HepG2 (cell line): ENCODE data around the gene HAGHL. TPM values are rescaled to one million over a fixed set of nuclear protein-coding genes. Genes with fewer than 3 reads are reported as not detected.

Experiments
- ATAC-seq: fragments of 200-7000 bp; cut with Tn5 transposase; 3 replicates; pipeline ENCODE4 v1.9.1; 2020; ENCODE audit warnings: mild to moderate bottlenecking, moderate library complexity
- BruUV-seq: library from RNA; stranded (reverse); fragments of 400-500 nt; replicated peaks from 2 replicates; lab custom pipeline; 2021; lab: Mats Ljungman, UMichigan
- CTCF ChIA-PET: fragments of 300-600 bp; formaldehyde crosslinking; extraction: SDS; loops from one replicate; lab custom pipeline; 2021; ENCODE audit warnings: low total read pairs, inconsistent platforms, low intra/inter-chr PET ratio; lab: Yijun Ruan, JAX
- POLR2A ChIA-PET: fragments of 350-600 bp; sonication (Branson Sonifier 250); formaldehyde crosslinking; loops from one replicate; lab custom pipeline; 2020; ENCODE audit warnings: antibody characterized with exemption, inconsistent platforms; lab: Yijun Ruan, JAX
- DNase-seq: peaks from one replicate; pipeline ENCODE4 v3.0.0-alpha.2; 2015; ENCODE audit warnings: low spot score
- FAIRE-seq: peaks from 3 replicates; lab custom pipeline; 2011; peaks lifted over from hg19 to GRCh38; lab: Jason Lieb, UNC
- H2AFZ ChIP-seq: one replicate; pipeline ENCODE4 v1.6.1; 2011; ENCODE audit warnings: low read length, inconsistent platforms
- H3K27ac ChIP-seq: fragments of 300-600 bp; 3 replicates; pipeline ENCODE4 v1.8.0; 2011; ENCODE audit warnings: mixed run types, mild to moderate bottlenecking, mixed read lengths, low read length, inconsistent platforms; ENCODE audit not compliant: insufficient read depth; ENCODE audit errors: extremely low read length
- H3K27me3 ChIP-seq, 2 experiments: fragments of 200-600 bp in 1 of 2; 2 replicates in 1 of 2; 3 replicates in 1 of 2; pipeline versions ENCODE4 v1.6.0 to v1.8.0; 2011; ENCODE audit warnings: low read length in 2 of 2, mild to moderate bottlenecking in 2 of 2, moderate library complexity in 2 of 2, inconsistent platforms in 1 of 2; ENCODE audit not compliant: insufficient read depth in 2 of 2, control insufficient read depth in 1 of 2
- H3K36me3 ChIP-seq, 2 experiments: fragments of 200-600 bp in 1 of 2; replicated peaks in 1 of 2; 2 replicates in 1 of 2; 3 replicates in 1 of 2; pipeline versions ENCODE4 v1.5.1 to v1.8.0; 2011; ENCODE audit warnings: low read length in 2 of 2, inconsistent platforms in 1 of 2; ENCODE audit not compliant: insufficient read depth in 2 of 2, control insufficient read depth in 1 of 2
- H3K4me1 ChIP-seq: 2 replicates; pipeline ENCODE4 v1.5.1; 2012; ENCODE audit warnings: low read length, inconsistent platforms; ENCODE audit not compliant: insufficient read depth
- H3K4me2 ChIP-seq: 2 replicates; pipeline ENCODE4 v1.6.0; 2011; ENCODE audit warnings: low read depth, low read length, inconsistent platforms
- H3K4me3 ChIP-seq, 3 experiments: fragments of 200-600 bp in 1 of 3; sonication (generic), shearing (Covaris generic) in 1 of 3; replicated peaks in 1 of 3; 2 replicates each; pipeline ENCODE4 v1.5.1; 2011 to 2016; ENCODE audit warnings: low read length in 3 of 3, inconsistent platforms in 2 of 3, low read depth in 2 of 3, mild to moderate bottlenecking in 2 of 3, control low read depth in 1 of 3, mixed read lengths in 1 of 3; ENCODE audit not compliant: insufficient read depth in 1 of 3
- H3K79me2 ChIP-seq: one replicate; pipeline ENCODE4 v1.6.1; 2011; ENCODE audit warnings: low read length, inconsistent platforms; ENCODE audit not compliant: insufficient read depth
- H3K9ac ChIP-seq: 2 replicates; pipeline ENCODE4 v1.6.0; 2011; ENCODE audit warnings: mild to moderate bottlenecking, low read depth, low read length, inconsistent platforms; ENCODE audit not compliant: insufficient read depth
- H3K9me3 ChIP-seq: 2 replicates; pipeline ENCODE4 v1.5.1; 2012; ENCODE audit warnings: mild to moderate bottlenecking, low read length
- H4K20me1 ChIP-seq: 2 replicates; pipeline ENCODE4 v1.6.0; 2011; ENCODE audit warnings: inconsistent platforms, mild to moderate bottlenecking, low read length, moderate library complexity; ENCODE audit not compliant: insufficient read depth
- ARHGAP35 ChIP-seq: sonication (generic); formaldehyde crosslinking; IDR thresholded peaks from 2 replicates; pipeline ENCODE4 v1.9.0; 2022; ENCODE audit warnings: mild to moderate bottlenecking, inconsistent platforms, moderate library complexity, missing genetic modification reagents, borderline replicate concordance
- CBX1 ChIP-seq: IDR thresholded peaks from one replicate; pipeline ENCODE4 v1.6.1; 2016; ENCODE audit warnings: antibody characterized with exemption, low read depth
- GABPA ChIP-seq, 2 experiments: IDR thresholded peaks; 2 replicates each; pipeline ENCODE4 v1.6.1; 2011 to 2016; ENCODE audit warnings: low read depth in 2 of 2, low read length in 1 of 2, missing biosample characterization in 1 of 2, missing genetic modification characterization in 1 of 2
- MED1 ChIP-seq: sonication (generic); formaldehyde crosslinking; IDR thresholded peaks from 2 replicates; pipeline ENCODE4 v1.4.0; 2020; ENCODE audit warnings: missing genetic modification reagents
- MXD4 ChIP-seq: IDR thresholded peaks from 2 replicates; pipeline ENCODE4 v1.6.1; 2016; ENCODE audit warnings: mild to moderate bottlenecking, missing biosample characterization, missing genetic modification reagents
- NONO ChIP-seq, 2 experiments: fragments of 450-650 bp in 1 of 2; sonication (generic) in 1 of 2; formaldehyde crosslinking in 1 of 2; IDR thresholded peaks in 1 of 2; conservative IDR thresholded peaks in 1 of 2; 2 replicates each; pipeline versions ENCODE4 v1.6.1 to v1.8.0; 2017 to 2022; ENCODE audit warnings: mild to moderate bottlenecking in 1 of 2, missing genetic modification reagents in 1 of 2, moderate library complexity in 1 of 2
- NR2F1 ChIP-seq, 2 experiments: fragments of 450-650 bp in 1 of 2; formaldehyde crosslinking in 1 of 2; IDR thresholded peaks; 2 replicates each; pipeline versions ENCODE4 v1.5.0 to v1.6.1; 2016 to 2020; ENCODE audit warnings: mild to moderate bottlenecking in 1 of 2, missing compliant biosample characterization in 1 of 2, missing genetic modification reagents in 1 of 2, moderate library complexity in 1 of 2
- SETDB1 ChIP-seq: sonication (generic); formaldehyde crosslinking; IDR thresholded peaks from 2 replicates; pipeline ENCODE4 v1.5.1; 2020; ENCODE audit warnings: missing genetic modification reagents, mild to moderate bottlenecking, borderline replicate concordance
- SSRP1 ChIP-seq: IDR thresholded peaks from 2 replicates; pipeline ENCODE4 v1.6.1; 2016; ENCODE audit warnings: control low read depth
- ZNF180 ChIP-seq: sonication (generic); formaldehyde crosslinking; IDR thresholded peaks from 2 replicates; pipeline ENCODE4 v1.4.0; 2020; ENCODE audit warnings: low read depth, missing genetic modification reagents, borderline replicate concordance
- WGBS: methylation state at CpG from one replicate; pipeline ENCODE4 v1.1.6; 2017; ENCODE audit warnings: low lambda C conversion rate; 5-methylcytosine and 5-hydroxymethylcytosine counted together
- in situ Hi-C: cut with HindIII; loops from 2 replicates; pipeline ENCODE4 v1.10.0; 2017; ENCODE audit warnings: low pct_unique_long_range_greater_than_20kb; ENCODE audit not compliant: extremely low pct_ligation_motif_present
- intact Hi-C: fragments of 100-400 bp; cut with micrococcal nuclease; formaldehyde crosslinking; loops from one replicate; pipeline ENCODE4 v1.10.0; 2022; ENCODE audit not compliant: unreplicated experiment
- polyA plus RNA-seq, 8 experiments: library from polyadenylated mRNA; depleted of rRNA in 3 of 8; stranded (reverse) in 7 of 8; unstranded in 1 of 8; fragments of >200 nt; fragmentation: Illumina TruSeq in 4 of 8; extraction: Trizol in 4 of 8; gene quantifications; 2 replicates each; pipeline versions ENCODE4 v1.2.1 to v1.2.3, GENCODE V29; 2011 to 2016; ENCODE audit warnings: low read depth in 4 of 8, missing spikeins in 1 of 8, mixed read lengths in 1 of 8; ENCODE audit not compliant: insufficient read depth in 1 of 8
- total RNA-seq, 5 experiments: library from RNA; depleted of rRNA; stranded (reverse); fragments of >200 nt; fragmentation: Illumina TruSeq; extraction: Trizol; gene quantifications; 2 replicates each; pipeline ENCODE4 v1.2.3, GENCODE V29; 2016; ENCODE audit warnings: low read depth in 1 of 5
- TF ChIP-seq, protein P1 (sequence below): sonication (generic); IDR thresholded peaks from 2 replicates; pipeline ENCODE4 v1.6.1; 2016; ENCODE audit warnings: low read depth, borderline replicate concordance
- TF ChIP-seq, protein P2 (sequence below): sonication (generic); formaldehyde crosslinking; IDR thresholded peaks from 2 replicates; pipeline ENCODE4 v1.4.0; 2020; ENCODE audit warnings: mild to moderate bottlenecking, missing genetic modification reagents
- TF ChIP-seq, protein P3 (sequence below): IDR thresholded peaks from 2 replicates; pipeline ENCODE4 v1.6.1; 2016; ENCODE audit warnings: missing genetic modification reagents, missing compliant biosample characterization
- TF ChIP-seq, protein P4 (sequence below), 2 experiments: sonication (generic) in 1 of 2; formaldehyde crosslinking in 1 of 2; IDR thresholded peaks; 2 replicates each; pipeline versions ENCODE4 v1.6.1 to v1.9.0; 2014 to 2022; ENCODE audit warnings: antibody characterized with exemption in 1 of 2, borderline replicate concordance in 1 of 2, inconsistent platforms in 1 of 2, low read depth in 1 of 2, missing genetic modification reagents in 1 of 2

Gene HAGHL
- total and polyA plus RNA-seq, 2 of the 13 experiments (the other 11 are each of a cell fraction or from before 2014, with no cell fraction given) = 3.4 to 8.4 TPM

DNA sequence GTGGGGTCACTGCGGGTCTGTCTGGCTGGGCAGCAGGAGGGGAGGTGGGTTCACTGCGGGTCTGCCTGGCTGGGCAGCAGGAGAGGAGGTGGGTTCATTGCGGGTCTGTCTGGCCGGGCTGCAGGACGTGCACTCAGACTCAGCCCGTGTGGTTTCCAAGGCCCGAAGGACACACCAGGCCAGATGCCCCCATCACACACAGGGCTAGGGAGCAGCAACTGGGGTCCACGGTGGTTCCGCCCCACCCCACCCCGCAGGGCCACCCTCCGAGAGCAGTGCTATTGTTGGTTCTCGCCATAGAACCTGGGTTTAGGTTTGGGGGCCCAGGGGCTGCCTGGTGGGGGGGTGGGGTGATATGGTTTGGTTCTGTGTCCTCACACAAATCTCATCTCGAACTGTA, 19.7 kb downstream of the HAGHL start (continued):
- TF ChIP-seq, protein P1, sequence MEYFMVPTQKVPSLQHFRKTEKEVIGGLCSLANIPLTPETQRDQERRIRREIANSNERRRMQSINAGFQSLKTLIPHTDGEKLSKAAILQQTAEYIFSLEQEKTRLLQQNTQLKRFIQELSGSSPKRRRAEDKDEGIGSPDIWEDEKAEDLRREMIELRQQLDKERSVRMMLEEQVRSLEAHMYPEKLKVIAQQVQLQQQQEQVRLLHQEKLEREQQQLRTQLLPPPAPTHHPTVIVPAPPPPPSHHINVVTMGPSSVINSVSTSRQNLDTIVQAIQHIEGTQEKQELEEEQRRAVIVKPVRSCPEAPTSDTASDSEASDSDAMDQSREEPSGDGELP = no peak
- TF ChIP-seq, protein P2, sequence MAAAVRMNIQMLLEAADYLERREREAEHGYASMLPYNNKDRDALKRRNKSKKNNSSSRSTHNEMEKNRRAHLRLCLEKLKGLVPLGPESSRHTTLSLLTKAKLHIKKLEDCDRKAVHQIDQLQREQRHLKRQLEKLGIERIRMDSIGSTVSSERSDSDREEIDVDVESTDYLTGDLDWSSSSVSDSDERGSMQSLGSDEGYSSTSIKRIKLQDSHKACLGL (CRISPR knock-in tag) = no peak
- TF ChIP-seq ARHGAP35 (CRISPR knock-in tag) = no peak
- TF ChIP-seq SETDB1 = no peak
- no peak for TF ChIP-seq MED1 (CRISPR knock-in tag)

DNA sequence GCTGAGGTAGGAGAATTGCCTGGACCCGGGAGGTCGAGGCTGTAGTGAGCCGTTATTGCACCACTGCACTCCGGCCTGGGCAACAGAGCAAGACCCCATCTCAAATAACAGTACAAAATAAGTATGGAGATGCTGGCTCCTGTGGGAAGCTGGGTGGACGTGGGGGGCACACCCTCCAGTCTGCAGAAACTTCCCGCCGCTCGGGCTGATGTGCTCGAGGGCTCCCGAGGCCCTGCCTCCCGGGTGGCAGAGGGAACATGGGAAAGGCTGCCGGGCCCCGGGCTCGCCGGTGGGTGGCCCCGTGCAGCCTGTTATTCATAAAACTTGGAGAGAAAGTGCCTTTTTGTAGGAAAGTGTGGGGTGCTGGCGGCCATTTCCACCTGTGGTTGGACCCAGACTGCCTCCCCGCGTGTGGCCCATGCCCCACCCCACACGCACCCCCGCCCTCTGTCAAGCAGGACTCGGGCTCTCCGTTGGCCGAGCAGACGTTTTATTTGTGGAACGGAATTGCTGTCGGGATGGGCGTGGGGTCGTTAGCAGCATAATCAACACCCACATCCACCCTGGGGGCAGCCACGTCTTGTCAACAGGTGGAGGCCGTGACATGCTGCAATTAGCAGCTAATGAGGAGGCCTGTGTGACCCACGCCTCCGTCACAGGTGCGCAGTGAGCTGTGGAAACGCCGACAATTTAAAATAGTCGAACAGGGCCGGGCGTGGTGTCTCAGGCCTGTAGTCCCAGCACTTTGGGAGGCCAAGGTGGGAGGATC, 21.3 kb downstream of the HAGHL start:
- Histone ChIP-seq H3K36me3 (no peaks in the 10 kb centered on the region), H3K27ac (no peak overlapping the region), H3K4me1 (peaks cover 11% of the 10 kb centered on the region), H3K4me3 (no peak overlapping the region), H2AFZ (no peak overlapping the region), H3K4me2 (no peak overlapping the region), H3K9ac (no peak overlapping the region), H3K27me3 (peaks cover 5 to 38% of the 10 kb centered on the region in 2 experiments; a peak in 4 of 5 replicates), H3K79me2 (no peaks in the 10 kb centered on the region), H3K9me3 (no peaks in the 10 kb centered on the region), H4K20me1 (no peaks in the 10 kb centered on the region)
- FAIRE-seq (no peak), ATAC-seq (no peak), DNase-seq (no peak)
- WGBS = 60% methylated on average over 32 of the region's 39 CpGs
- POLR2A ChIA-PET = no interaction called here
- no TSS peak for BruUV-seq
- CTCF ChIA-PET = no interaction called here
- in situ Hi-C loops = no loop called here
- intact Hi-C loops = no loop called here
- no peak for TF ChIP-seq NONO (IDR thresholded peaks at IDR 0.05)
- TF ChIP-seq NONO (CRISPR knock-in tag; conservative IDR thresholded peaks at IDR 0.05) = no peak
- TF ChIP-seq, protein P3, sequence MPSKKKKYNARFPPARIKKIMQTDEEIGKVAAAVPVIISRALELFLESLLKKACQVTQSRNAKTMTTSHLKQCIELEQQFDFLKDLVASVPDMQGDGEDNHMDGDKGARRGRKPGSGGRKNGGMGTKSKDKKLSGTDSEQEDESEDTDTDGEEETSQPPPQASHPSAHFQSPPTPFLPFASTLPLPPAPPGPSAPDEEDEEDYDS (CRISPR knock-in tag) = no peak
- no peak for TF ChIP-seq MXD4 (CRISPR knock-in tag)
- TF ChIP-seq NR2F1 (CRISPR knock-in tag; IDR thresholded peaks at IDR 0.05) = no peak
- TF ChIP-seq, protein P4, sequence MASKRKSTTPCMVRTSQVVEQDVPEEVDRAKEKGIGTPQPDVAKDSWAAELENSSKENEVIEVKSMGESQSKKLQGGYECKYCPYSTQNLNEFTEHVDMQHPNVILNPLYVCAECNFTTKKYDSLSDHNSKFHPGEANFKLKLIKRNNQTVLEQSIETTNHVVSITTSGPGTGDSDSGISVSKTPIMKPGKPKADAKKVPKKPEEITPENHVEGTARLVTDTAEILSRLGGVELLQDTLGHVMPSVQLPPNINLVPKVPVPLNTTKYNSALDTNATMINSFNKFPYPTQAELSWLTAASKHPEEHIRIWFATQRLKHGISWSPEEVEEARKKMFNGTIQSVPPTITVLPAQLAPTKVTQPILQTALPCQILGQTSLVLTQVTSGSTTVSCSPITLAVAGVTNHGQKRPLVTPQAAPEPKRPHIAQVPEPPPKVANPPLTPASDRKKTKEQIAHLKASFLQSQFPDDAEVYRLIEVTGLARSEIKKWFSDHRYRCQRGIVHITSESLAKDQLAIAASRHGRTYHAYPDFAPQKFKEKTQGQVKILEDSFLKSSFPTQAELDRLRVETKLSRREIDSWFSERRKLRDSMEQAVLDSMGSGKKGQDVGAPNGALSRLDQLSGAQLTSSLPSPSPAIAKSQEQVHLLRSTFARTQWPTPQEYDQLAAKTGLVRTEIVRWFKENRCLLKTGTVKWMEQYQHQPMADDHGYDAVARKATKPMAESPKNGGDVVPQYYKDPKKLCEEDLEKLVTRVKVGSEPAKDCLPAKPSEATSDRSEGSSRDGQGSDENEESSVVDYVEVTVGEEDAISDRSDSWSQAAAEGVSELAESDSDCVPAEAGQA (IDR thresholded peaks at IDR 0.05; ENCODE audit: low read depth) = no peak
- TF ChIP-seq, protein P4 (CRISPR knock-in tag; IDR thresholded peaks at IDR 0.05; ENCODE audit: borderline replicate concordance) = no peak
- TF ChIP-seq SSRP1 = no peak
- TF ChIP-seq CBX1 = no peak
- no peak for TF ChIP-seq ZNF180 (CRISPR knock-in tag)
- TF ChIP-seq GABPA (IDR thresholded peaks at IDR 0.05; ENCODE audit: low read depth, low read length) = no peak
- TF ChIP-seq GABPA (CRISPR knock-in tag; IDR thresholded peaks at IDR 0.05; ENCODE audit: low read depth) = no peak
